OCI-LY1 (cell line): ENCODE data around the gene LMO2.
A peak's percentile ranks its signal among the peaks of the same experiment; 100 is the strongest.

Experiments
- EZH2 ChIP-seq: fragments of 200-600 bp; sonication (generic), shearing (Covaris generic); IDR thresholded peaks from 2 replicates; pipeline ENCODE4 v1.8.0; 2017; ENCODE audit warnings: borderline replicate concordance, mixed run types, mild to moderate bottlenecking, antibody characterized with exemption, low read length, moderate library complexity, mixed read lengths
- TF ChIP-seq, protein P1 (sequence below): fragments of 200-600 bp; sonication (generic), shearing (Covaris generic); IDR thresholded peaks from 2 replicates; pipeline ENCODE4 v1.5.1; 2017; ENCODE audit warnings: mild to moderate bottlenecking, antibody characterized with exemption, low read length, moderate library complexity, mixed read lengths

DNA sequence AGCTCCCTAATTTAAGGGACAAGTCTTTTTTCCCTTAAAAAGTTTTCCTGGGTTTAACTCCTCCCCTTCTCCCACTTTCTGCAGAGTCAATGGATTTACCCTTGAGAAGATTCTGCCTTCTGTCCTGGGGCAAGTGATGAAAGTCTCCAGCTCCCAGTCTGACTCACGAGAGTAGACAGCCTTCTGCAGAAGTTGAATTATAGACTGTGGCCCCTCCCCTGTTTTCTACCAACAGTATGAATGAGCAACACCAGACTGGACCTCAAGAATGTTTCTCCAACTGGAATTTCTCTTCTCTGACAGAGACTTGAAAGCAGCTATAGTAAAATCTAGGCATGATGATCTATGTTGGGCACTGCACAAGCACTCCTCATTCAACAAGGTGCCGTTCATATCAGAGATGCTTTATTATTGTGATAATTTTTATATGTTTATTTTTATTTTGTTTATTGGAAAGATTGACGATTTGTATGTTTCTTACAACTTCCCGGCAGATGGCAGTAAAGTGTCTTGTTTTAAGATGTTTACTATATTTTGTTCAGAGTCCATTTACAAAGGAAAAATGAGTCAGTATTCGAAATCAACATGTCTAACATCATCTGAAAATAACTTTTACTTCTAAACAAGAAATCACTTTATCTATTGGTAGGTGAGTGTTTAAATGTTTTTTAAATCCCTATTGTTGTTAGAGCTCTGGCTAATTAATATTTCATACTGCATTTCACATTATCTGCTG, 56.6 kb downstream of the LMO2 start:
- no peak for TF ChIP-seq EZH2
- TF ChIP-seq, protein P1, sequence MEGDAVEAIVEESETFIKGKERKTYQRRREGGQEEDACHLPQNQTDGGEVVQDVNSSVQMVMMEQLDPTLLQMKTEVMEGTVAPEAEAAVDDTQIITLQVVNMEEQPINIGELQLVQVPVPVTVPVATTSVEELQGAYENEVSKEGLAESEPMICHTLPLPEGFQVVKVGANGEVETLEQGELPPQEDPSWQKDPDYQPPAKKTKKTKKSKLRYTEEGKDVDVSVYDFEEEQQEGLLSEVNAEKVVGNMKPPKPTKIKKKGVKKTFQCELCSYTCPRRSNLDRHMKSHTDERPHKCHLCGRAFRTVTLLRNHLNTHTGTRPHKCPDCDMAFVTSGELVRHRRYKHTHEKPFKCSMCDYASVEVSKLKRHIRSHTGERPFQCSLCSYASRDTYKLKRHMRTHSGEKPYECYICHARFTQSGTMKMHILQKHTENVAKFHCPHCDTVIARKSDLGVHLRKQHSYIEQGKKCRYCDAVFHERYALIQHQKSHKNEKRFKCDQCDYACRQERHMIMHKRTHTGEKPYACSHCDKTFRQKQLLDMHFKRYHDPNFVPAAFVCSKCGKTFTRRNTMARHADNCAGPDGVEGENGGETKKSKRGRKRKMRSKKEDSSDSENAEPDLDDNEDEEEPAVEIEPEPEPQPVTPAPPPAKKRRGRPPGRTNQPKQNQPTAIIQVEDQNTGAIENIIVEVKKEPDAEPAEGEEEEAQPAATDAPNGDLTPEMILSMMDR: 0 out of 2 replicates have a peak, but pooled peaks have one; percentile 7
